ENCODE data around the gene TEAD1.

The TEAD1 gene

DNA sequence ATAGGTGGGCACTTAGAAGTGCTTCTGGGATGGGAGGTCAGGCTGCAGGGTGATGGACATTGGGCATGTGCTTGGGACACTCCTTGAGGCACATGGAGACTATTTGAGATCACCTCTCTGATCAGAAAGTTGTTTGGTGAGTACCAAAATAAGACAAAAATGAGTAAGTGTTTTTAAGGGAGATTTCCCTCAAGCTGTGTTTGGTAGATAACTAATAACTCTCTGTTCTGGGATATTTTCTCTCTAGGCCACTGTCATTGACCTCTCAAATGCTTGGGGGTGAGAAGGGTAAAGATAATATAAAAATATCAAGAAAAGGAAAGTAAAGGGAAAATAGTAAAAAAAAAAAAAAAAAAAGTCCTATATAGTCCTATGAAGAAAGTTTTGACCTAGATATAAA lies 117.8 kb downstream of the TEAD1 start:
- Histone ChIP-seq H3K27me3 (ENCODE audit: insufficient read depth, poor library complexity, severe bottlenecking) (no peaks in the 10 kb centered on the region), H3K4me3 (replicated peaks; ENCODE audit: insufficient read depth, low read length) (no peak overlapping the region), H3K27ac (replicated peaks) (no peak overlapping the region)
- no peak for TF ChIP-seq POLR2AphosphoS5 (IDR thresholded peaks at IDR 0.05; ENCODE audit: low read depth)
- no peak for DNase-seq (ENCODE audit: low read depth in 1 of 2, low spot score in 1 of 2)

DNA sequence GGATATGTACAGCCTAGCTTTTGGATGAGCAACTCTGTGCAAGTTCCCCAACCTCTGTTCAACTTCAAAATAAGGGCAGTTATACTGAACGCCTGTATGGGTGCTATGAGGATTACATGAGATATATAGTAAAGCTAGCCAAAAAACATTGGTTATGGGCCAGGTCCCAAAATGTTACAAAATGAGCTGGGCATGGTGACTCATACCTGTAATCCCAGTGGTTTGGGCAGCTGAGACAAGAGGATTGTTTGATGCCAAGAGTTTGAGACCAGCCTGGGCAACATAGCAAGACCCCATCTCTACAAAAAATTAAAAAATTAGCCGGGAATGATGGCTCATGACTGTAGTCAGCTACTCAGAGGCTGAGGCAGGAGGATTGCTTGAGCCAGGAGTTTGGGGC lies 118.4 kb downstream of the TEAD1 start:
- DNase-seq (ENCODE audit: low read depth in 1 of 2, low spot score in 1 of 2): no peak
- Histone ChIP-seq H3K4me3 (replicated peaks; ENCODE audit: insufficient read depth, low read length) (no peak overlapping the region), H3K27me3 (ENCODE audit: insufficient read depth, poor library complexity, severe bottlenecking) (no peaks in the 10 kb centered on the region), H3K27ac (replicated peaks) (no peak overlapping the region)
- no peak for TF ChIP-seq GABPA (IDR thresholded peaks at IDR 0.05; ENCODE audit: low read depth)
- no peak for TF ChIP-seq POLR2AphosphoS5 (IDR thresholded peaks at IDR 0.05; ENCODE audit: low read depth)
- TF ChIP-seq, protein P1, sequence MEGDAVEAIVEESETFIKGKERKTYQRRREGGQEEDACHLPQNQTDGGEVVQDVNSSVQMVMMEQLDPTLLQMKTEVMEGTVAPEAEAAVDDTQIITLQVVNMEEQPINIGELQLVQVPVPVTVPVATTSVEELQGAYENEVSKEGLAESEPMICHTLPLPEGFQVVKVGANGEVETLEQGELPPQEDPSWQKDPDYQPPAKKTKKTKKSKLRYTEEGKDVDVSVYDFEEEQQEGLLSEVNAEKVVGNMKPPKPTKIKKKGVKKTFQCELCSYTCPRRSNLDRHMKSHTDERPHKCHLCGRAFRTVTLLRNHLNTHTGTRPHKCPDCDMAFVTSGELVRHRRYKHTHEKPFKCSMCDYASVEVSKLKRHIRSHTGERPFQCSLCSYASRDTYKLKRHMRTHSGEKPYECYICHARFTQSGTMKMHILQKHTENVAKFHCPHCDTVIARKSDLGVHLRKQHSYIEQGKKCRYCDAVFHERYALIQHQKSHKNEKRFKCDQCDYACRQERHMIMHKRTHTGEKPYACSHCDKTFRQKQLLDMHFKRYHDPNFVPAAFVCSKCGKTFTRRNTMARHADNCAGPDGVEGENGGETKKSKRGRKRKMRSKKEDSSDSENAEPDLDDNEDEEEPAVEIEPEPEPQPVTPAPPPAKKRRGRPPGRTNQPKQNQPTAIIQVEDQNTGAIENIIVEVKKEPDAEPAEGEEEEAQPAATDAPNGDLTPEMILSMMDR (IDR thresholded peaks at IDR 0.05; ENCODE audit: insufficient read depth, low read length): no peak
- TF ChIP-seq, protein P2, sequence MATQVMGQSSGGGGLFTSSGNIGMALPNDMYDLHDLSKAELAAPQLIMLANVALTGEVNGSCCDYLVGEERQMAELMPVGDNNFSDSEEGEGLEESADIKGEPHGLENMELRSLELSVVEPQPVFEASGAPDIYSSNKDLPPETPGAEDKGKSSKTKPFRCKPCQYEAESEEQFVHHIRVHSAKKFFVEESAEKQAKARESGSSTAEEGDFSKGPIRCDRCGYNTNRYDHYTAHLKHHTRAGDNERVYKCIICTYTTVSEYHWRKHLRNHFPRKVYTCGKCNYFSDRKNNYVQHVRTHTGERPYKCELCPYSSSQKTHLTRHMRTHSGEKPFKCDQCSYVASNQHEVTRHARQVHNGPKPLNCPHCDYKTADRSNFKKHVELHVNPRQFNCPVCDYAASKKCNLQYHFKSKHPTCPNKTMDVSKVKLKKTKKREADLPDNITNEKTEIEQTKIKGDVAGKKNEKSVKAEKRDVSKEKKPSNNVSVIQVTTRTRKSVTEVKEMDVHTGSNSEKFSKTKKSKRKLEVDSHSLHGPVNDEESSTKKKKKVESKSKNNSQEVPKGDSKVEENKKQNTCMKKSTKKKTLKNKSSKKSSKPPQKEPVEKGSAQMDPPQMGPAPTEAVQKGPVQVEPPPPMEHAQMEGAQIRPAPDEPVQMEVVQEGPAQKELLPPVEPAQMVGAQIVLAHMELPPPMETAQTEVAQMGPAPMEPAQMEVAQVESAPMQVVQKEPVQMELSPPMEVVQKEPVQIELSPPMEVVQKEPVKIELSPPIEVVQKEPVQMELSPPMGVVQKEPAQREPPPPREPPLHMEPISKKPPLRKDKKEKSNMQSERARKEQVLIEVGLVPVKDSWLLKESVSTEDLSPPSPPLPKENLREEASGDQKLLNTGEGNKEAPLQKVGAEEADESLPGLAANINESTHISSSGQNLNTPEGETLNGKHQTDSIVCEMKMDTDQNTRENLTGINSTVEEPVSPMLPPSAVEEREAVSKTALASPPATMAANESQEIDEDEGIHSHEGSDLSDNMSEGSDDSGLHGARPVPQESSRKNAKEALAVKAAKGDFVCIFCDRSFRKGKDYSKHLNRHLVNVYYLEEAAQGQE (IDR thresholded peaks at IDR 0.05; ENCODE audit: insufficient replicate concordance, low read depth): no peak
- TF ChIP-seq SPI1 (IDR thresholded peaks at IDR 0.05; ENCODE audit: borderline replicate concordance, low read depth): no peak

DNA sequence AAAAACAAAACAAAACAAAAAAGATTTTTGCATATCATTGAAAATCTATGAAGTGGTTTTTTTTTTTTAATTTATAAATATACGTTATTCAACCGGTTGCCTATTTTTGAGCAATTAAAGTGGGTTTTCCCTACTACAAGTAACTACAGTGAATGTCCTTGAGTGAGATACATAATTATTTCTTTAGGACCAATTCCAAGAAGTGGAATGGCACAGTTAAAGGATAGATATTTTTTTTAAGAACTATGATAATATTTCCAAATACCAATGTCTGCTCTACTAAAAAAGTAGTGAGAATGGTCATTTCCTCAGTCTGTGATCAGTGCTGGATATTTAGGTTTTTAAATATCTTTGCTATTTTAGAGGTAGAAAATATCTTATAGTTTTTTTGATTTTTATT lies 118.8 kb downstream of the TEAD1 start:
- no peak for DNase-seq (ENCODE audit: low read depth in 1 of 2, low spot score in 1 of 2)
- H3K27me3 ChIP-seq (ENCODE audit: insufficient read depth, poor library complexity, severe bottlenecking): no peaks in the 10 kb centered on the region
- H3K4me3 ChIP-seq (replicated peaks; ENCODE audit: insufficient read depth, low read length): no peak overlapping the region
- TF ChIP-seq POLR2AphosphoS5 (IDR thresholded peaks at IDR 0.05; ENCODE audit: low read depth): no peak
- TF ChIP-seq, protein P1 (IDR thresholded peaks at IDR 0.05; ENCODE audit: insufficient read depth, low read length): no peak
- TF ChIP-seq SPI1 (IDR thresholded peaks at IDR 0.05; ENCODE audit: borderline replicate concordance, low read depth): no peak
- no peak for TF ChIP-seq GABPA (IDR thresholded peaks at IDR 0.05; ENCODE audit: low read depth)
- TF ChIP-seq, protein P2 (IDR thresholded peaks at IDR 0.05; ENCODE audit: insufficient replicate concordance, low read depth): no peak
- no peak overlapping the region for H3K27ac ChIP-seq (replicated peaks)

DNA sequence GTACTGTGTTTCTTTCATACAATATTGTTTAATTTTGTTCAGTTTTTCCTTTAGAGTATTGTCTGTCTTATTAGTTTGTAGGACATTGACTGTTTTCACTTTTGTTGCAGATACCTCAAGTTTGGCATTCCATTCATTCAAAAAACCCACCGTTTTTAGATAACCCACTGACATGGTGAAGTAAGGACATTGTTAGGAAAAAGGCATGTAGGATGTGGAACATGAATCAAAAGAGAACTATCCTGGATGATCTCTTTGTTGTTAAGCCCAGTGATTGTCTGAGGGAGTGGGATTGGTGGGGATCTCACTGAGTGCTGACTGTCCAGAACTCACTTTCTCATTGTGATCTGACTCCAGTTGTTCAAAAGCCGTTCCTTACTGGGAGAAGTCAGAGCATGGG lies 119.3 kb downstream of the TEAD1 start:
- no peak for TF ChIP-seq SPI1 (IDR thresholded peaks at IDR 0.05; ENCODE audit: borderline replicate concordance, low read depth)
- TF ChIP-seq, protein P2 (IDR thresholded peaks at IDR 0.05; ENCODE audit: insufficient replicate concordance, low read depth): no peak
- TF ChIP-seq GABPA (IDR thresholded peaks at IDR 0.05; ENCODE audit: low read depth): no peak
- TF ChIP-seq, protein P1 (IDR thresholded peaks at IDR 0.05; ENCODE audit: insufficient read depth, low read length): no peak
- no peak for TF ChIP-seq POLR2AphosphoS5 (IDR thresholded peaks at IDR 0.05; ENCODE audit: low read depth)
- DNase-seq (ENCODE audit: low read depth in 1 of 2, low spot score in 1 of 2): no peak
- H3K27me3 ChIP-seq (ENCODE audit: insufficient read depth, poor library complexity, severe bottlenecking): peaks cover 2% of the 10 kb centered on the region
- H3K27ac ChIP-seq (replicated peaks): no peak overlapping the region
- H3K4me3 ChIP-seq (replicated peaks; ENCODE audit: insufficient read depth, low read length): no peak overlapping the region
